H7 (cell line): ENCODE results near the gene FSIP1. TPM values are rescaled to one million over a fixed set of nuclear protein-coding genes. Genes with fewer than 3 reads are reported as not detected.

Experiments
- DNase-seq: peaks from one replicate; pipeline ENCODE4 v3.0.0; 2012
- H3K27me3 ChIP-seq: 2 replicates; pipeline ENCODE4 v1.6.0; 2011; ENCODE audit warnings: mild to moderate bottlenecking, low read length; ENCODE audit not compliant: control insufficient read depth, insufficient read depth
- H3K36me3 ChIP-seq: replicated peaks from 2 replicates; pipeline ENCODE4 v1.5.1; 2011; ENCODE audit warnings: low read length; ENCODE audit not compliant: control insufficient read depth, insufficient read depth
- H3K4me3 ChIP-seq: 2 replicates; pipeline ENCODE4 v1.5.1; 2011; ENCODE audit warnings: low read depth, mild to moderate bottlenecking, control low read depth, low read length, moderate library complexity; ENCODE audit not compliant: insufficient read depth
- total RNA-seq: library from RNA; depleted of rRNA; stranded (reverse); fragments of >200 nt; shearing (Covaris generic); gene quantifications from 2 replicates; pipeline ENCODE4 v1.2.3, GENCODE V29; 2014

The FSIP1 gene
- total RNA-seq, 1 experiment from 2014 or later, result 0.52 TPM

- Histone ChIP-seq H3K27me3 (no peaks in the 10 kb centered on the region), H3K4me3 (no peak overlapping the region)
- no peak for DNase-seq
These were observed 98.4 kb downstream of the FSIP1 start for GRCh38 chr15:39684233-39684632.

GRCh38 chr15:39682366-39682765 is 100.3 kb downstream of the FSIP1 start:
- no peaks in the 10 kb centered on the region for H3K27me3 ChIP-seq
- H3K4me3 ChIP-seq, result no peak overlapping the region
- DNase-seq, result no peak
- no peaks in the 10 kb centered on the region for H3K36me3 ChIP-seq

More at GRCh38 chr15:39684233-39684632, 98.4 kb downstream of the FSIP1 start:
- H3K36me3 ChIP-seq, result no peaks in the 10 kb centered on the region

- DNase-seq, result no peak
- Histone ChIP-seq H3K4me3 (no peak overlapping the region), H3K36me3 (no peaks in the 10 kb centered on the region), H3K27me3 (no peaks in the 10 kb centered on the region)
These were observed 101.8 kb downstream of the FSIP1 start for GRCh38 chr15:39680868-39681267.

GRCh38 chr15:39672666-39673065 is 110.0 kb downstream of the FSIP1 start:
- Histone ChIP-seq H3K36me3 (no peaks in the 10 kb centered on the region), H3K27me3 (no peaks in the 10 kb centered on the region), H3K4me3 (no peak overlapping the region)
- DNase-seq, result no peak

- no peak for DNase-seq
- Histone ChIP-seq H3K36me3 (no peaks in the 10 kb centered on the region), H3K27me3 (no peaks in the 10 kb centered on the region), H3K4me3 (no peak overlapping the region)
These were observed 110.5 kb downstream of the FSIP1 start for GRCh38 chr15:39672184-39672583.

GRCh38 chr15:39670687-39671086 is 112.0 kb downstream of the FSIP1 start:
- H3K36me3 ChIP-seq, result no peaks in the 10 kb centered on the region
- DNase-seq, result no peak
- no peak overlapping the region for H3K4me3 ChIP-seq
- H3K27me3 ChIP-seq, result no peaks in the 10 kb centered on the region

- no peaks in the 10 kb centered on the region for H3K36me3 ChIP-seq
- H3K27me3 ChIP-seq, result no peaks in the 10 kb centered on the region
- DNase-seq, result no peak
- H3K4me3 ChIP-seq, result no peak overlapping the region
These were observed 113.0 kb downstream of the FSIP1 start for GRCh38 chr15:39669661-39670060.

- Histone ChIP-seq H3K36me3 (no peaks in the 10 kb centered on the region), H3K27me3 (no peaks in the 10 kb centered on the region), H3K4me3 (no peak overlapping the region)
- DNase-seq, result no peak
These were observed 113.4 kb downstream of the FSIP1 start for GRCh38 chr15:39669241-39669640.

GRCh38 chr15:39668457-39668856 is 114.2 kb downstream of the FSIP1 start:
- Histone ChIP-seq H3K4me3 (no peak overlapping the region), H3K27me3 (no peaks in the 10 kb centered on the region), H3K36me3 (no peaks in the 10 kb centered on the region)
- no peak for DNase-seq

GRCh38 chr15:39667382-39668127 is 115.1 kb downstream of the FSIP1 start:
- no peaks in the 10 kb centered on the region for H3K36me3 ChIP-seq
- H3K4me3 ChIP-seq, result no peak overlapping the region
- DNase-seq, result no peak
- H3K27me3 ChIP-seq, result no peaks in the 10 kb centered on the region

GRCh38 chr15:39666677-39667076 is 116.0 kb downstream of the FSIP1 start:
- Histone ChIP-seq H3K36me3 (no peaks in the 10 kb centered on the region), H3K4me3 (no peak overlapping the region), H3K27me3 (no peaks in the 10 kb centered on the region)
- no peak for DNase-seq

- no peaks in the 10 kb centered on the region for H3K36me3 ChIP-seq
- no peak overlapping the region for H3K4me3 ChIP-seq
- H3K27me3 ChIP-seq, result no peaks in the 10 kb centered on the region
- no peak for DNase-seq
These were observed 116.9 kb downstream of the FSIP1 start for GRCh38 chr15:39665629-39666250.

- DNase-seq, result no peak
- Histone ChIP-seq H3K27me3 (no peaks in the 10 kb centered on the region), H3K4me3 (no peak overlapping the region), H3K36me3 (no peaks in the 10 kb centered on the region)
These were observed 118.9 kb downstream of the FSIP1 start for GRCh38 chr15:39663704-39664250.

- DNase-seq, result no peak
- no peaks in the 10 kb centered on the region for H3K36me3 ChIP-seq
- no peak overlapping the region for H3K4me3 ChIP-seq
- no peaks in the 10 kb centered on the region for H3K27me3 ChIP-seq
These were observed 120.9 kb downstream of the FSIP1 start for GRCh38 chr15:39661776-39662175.

GRCh38 chr15:39658740-39659139 is 123.9 kb downstream of the FSIP1 start:
- no peaks in the 10 kb centered on the region for H3K36me3 ChIP-seq
- no peak overlapping the region for H3K4me3 ChIP-seq
- H3K27me3 ChIP-seq, result no peaks in the 10 kb centered on the region
- DNase-seq, result no peak
